Measurements from ENCODE around the gene VSNL1. TPM values are rescaled to one million over a fixed set of nuclear protein-coding genes. Genes with fewer than 3 reads are reported as not detected.

The VSNL1 gene
- total RNA-seq, 1 experiment from 2014 or later, result 0.43 TPM

GRCh38 chr2:17588031-17588430, 47.5 kb downstream of the VSNL1 start:
- H3K4me1 ChIP-seq, result peaks cover under 1% of the 10 kb centered on the region
- no peaks in the 10 kb centered on the region for H3K27me3 ChIP-seq (replicated peaks; ENCODE audit: control insufficient read depth, insufficient read depth, low read length)
- no peak overlapping the region for H3K4me3 ChIP-seq (ENCODE audit: low read depth, low read length)
- Mint-ChIP-seq H3K27ac (ENCODE audit: unreplicated experiment) (no peak overlapping the region), H3K9me3 (ENCODE audit: unreplicated experiment) (no peaks in the 10 kb centered on the region), H3K4me1 (ENCODE audit: low read depth, unreplicated experiment) (no peaks in the 10 kb centered on the region), H3K36me3 (ENCODE audit: insufficient read depth, unreplicated experiment) (no peaks in the 10 kb centered on the region), H3K27me3 (ENCODE audit: insufficient read depth, unreplicated experiment) (no peaks in the 10 kb centered on the region), H3K4me3 (ENCODE audit: unreplicated experiment) (no peak overlapping the region)
- no peaks in the 10 kb centered on the region for H3K36me3 ChIP-seq (ENCODE audit: control insufficient read depth, insufficient read depth, low read length)
- no peak for TF ChIP-seq CTCF (IDR thresholded peaks at IDR 0.05; ENCODE audit: insufficient read depth in 1 of 2, low read depth in 1 of 2, low read length in 1 of 2, severe bottlenecking in 1 of 2, unreplicated experiment in 1 of 2)
- intact Hi-C loops (cut with micrococcal nuclease; ENCODE audit: unreplicated experiment), result no loop called here
- BruUV-seq (replicated peaks), result no TSS peak
- ChIA-PET CTCF (no interaction called here), POLR2A (no interaction called here)
- DNase-seq, result no peak
- no peaks in the 10 kb centered on the region for H3K9me3 ChIP-seq

DNA sequence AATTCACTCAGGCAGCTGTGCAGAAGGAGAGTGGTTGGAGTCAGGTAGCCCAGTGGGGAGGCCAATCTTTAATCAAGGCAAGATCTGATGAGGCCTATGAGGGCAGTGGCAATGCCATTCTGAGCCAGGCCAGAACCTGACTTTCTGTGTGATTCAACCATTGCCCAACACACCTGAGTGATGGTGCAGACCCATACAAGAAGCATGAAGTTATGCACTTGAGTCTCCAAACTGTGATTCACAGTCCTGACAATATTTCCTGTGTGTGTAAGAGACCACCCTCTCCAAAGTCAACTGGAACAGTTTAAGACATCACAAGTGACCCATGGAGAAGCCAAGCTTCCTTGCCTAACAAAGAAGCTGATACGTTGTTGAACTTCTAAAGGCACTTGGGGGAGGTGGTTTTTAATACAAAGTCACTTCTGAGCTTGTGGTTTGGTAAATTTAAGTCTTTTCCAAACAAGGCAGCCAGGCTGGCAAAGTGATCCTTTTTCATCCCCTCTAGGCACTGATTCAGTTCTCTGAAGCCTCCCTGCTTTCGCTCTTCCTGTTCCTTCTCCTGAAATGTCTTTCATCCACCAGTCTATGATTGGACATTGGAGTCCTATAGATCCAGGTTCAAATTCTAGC, 49.0 kb downstream of the VSNL1 start:
- Mint-ChIP-seq H3K27ac (ENCODE audit: unreplicated experiment) (no peak overlapping the region), H3K4me3 (ENCODE audit: unreplicated experiment) (no peak overlapping the region), H3K4me1 (ENCODE audit: low read depth, unreplicated experiment) (peaks cover 11% of the 10 kb centered on the region), H3K9me3 (ENCODE audit: unreplicated experiment) (no peaks in the 10 kb centered on the region), H3K27me3 (ENCODE audit: insufficient read depth, unreplicated experiment) (no peaks in the 10 kb centered on the region), H3K36me3 (ENCODE audit: insufficient read depth, unreplicated experiment) (no peaks in the 10 kb centered on the region)
- Histone ChIP-seq H3K4me1 (peaks cover 15% of the 10 kb centered on the region), H3K36me3 (ENCODE audit: control insufficient read depth, insufficient read depth, low read length) (no peaks in the 10 kb centered on the region), H3K4me3 (ENCODE audit: low read depth, low read length) (no peak overlapping the region), H3K9me3 (no peaks in the 10 kb centered on the region), H3K27me3 (replicated peaks; ENCODE audit: control insufficient read depth, insufficient read depth, low read length) (no peaks in the 10 kb centered on the region)
- DNase-seq, result no peak
- POLR2A ChIA-PET, result no interaction called here
- TF ChIP-seq CTCF (IDR thresholded peaks at IDR 0.05; ENCODE audit: insufficient read depth in 1 of 2, low read depth in 1 of 2, low read length in 1 of 2, severe bottlenecking in 1 of 2, unreplicated experiment in 1 of 2), result no peak
- intact Hi-C loops (cut with micrococcal nuclease; ENCODE audit: unreplicated experiment), result loop anchor here (5.0 kb wide), 1 partner anchor 58 kb away; no protein-coding TSS in a partner anchor
- CTCF ChIA-PET, result no interaction called here
- no TSS peak for BruUV-seq (replicated peaks)

- DNase-seq, result no peak
- ChIA-PET POLR2A (no interaction called here), CTCF (no interaction called here)
- Mint-ChIP-seq H3K27ac (ENCODE audit: unreplicated experiment) (no peak overlapping the region), H3K27me3 (ENCODE audit: insufficient read depth, unreplicated experiment) (no peaks in the 10 kb centered on the region), H3K4me1 (ENCODE audit: low read depth, unreplicated experiment) (peaks cover 20% of the 10 kb centered on the region), H3K36me3 (ENCODE audit: insufficient read depth, unreplicated experiment) (no peaks in the 10 kb centered on the region), H3K4me3 (ENCODE audit: unreplicated experiment) (no peak overlapping the region), H3K9me3 (ENCODE audit: unreplicated experiment) (no peaks in the 10 kb centered on the region)
- no TSS peak for BruUV-seq (replicated peaks)
- intact Hi-C loops (cut with micrococcal nuclease; ENCODE audit: unreplicated experiment), result loop anchor here (5.0 kb wide), 1 partner anchor 57 kb away; no protein-coding TSS in a partner anchor
- Histone ChIP-seq H3K9me3 (no peaks in the 10 kb centered on the region), H3K27me3 (replicated peaks; ENCODE audit: control insufficient read depth, insufficient read depth, low read length) (no peaks in the 10 kb centered on the region), H3K4me1 (peaks cover 22% of the 10 kb centered on the region), H3K36me3 (ENCODE audit: control insufficient read depth, insufficient read depth, low read length) (no peaks in the 10 kb centered on the region), H3K4me3 (ENCODE audit: low read depth, low read length) (no peak overlapping the region)
- TF ChIP-seq CTCF (IDR thresholded peaks at IDR 0.05; ENCODE audit: insufficient read depth in 1 of 2, low read depth in 1 of 2, low read length in 1 of 2, severe bottlenecking in 1 of 2, unreplicated experiment in 1 of 2), result no peak
Observed at GRCh38 chr2:17590342-17590911, 49.9 kb downstream of the VSNL1 start.
